ENCODE data around the gene PTGES3L.
A peak's percentile ranks its signal among the peaks of the same experiment; 100 is the strongest.
"Not testable (repeated sequence)": the region's sequence is repeated elsewhere in the genome, so short reads cannot be mapped to it uniquely, and the experiment has no call there.

Gene PTGES3L

GRCh38 chr17:42991471-42991870, 11.6 kb upstream of the PTGES3L start:
- Histone ChIP-seq H3K27me3 (ENCODE audit: insufficient read depth, low read length) (no peaks in the 10 kb centered on the region), H3K4me1 (ENCODE audit: insufficient read depth, low read length) (no peaks in the 10 kb centered on the region), H3K9me3 (ENCODE audit: insufficient read depth, low read depth, low read length) (no peaks in the 10 kb centered on the region), H3K27ac (ENCODE audit: low read length) (no peak overlapping the region), H3K4me3 (ENCODE audit: low read length) (no peak overlapping the region), H3K9ac (ENCODE audit: low read depth, low read length) (no peak overlapping the region), H3K36me3 (ENCODE audit: insufficient read depth, low read depth, low read length) (peaks cover 75% of the 10 kb centered on the region)

GRCh38 chr17:42989726-42990652, 10.1 kb upstream of the PTGES3L start:
- Histone ChIP-seq H3K36me3 (ENCODE audit: insufficient read depth, low read depth, low read length) (peaks cover 85% of the 10 kb centered on the region), H3K9ac (ENCODE audit: low read depth, low read length) (no peak overlapping the region), H3K4me1 (ENCODE audit: insufficient read depth, low read length) (no peaks in the 10 kb centered on the region), H3K27me3 (ENCODE audit: insufficient read depth, low read length) (no peaks in the 10 kb centered on the region), H3K4me3 (ENCODE audit: low read length) (no peak overlapping the region), H3K9me3 (ENCODE audit: insufficient read depth, low read depth, low read length) (no peaks in the 10 kb centered on the region), H3K27ac (ENCODE audit: low read length) (no peak overlapping the region)

- Histone ChIP-seq H3K9me3 (ENCODE audit: insufficient read depth, low read depth, low read length) (no peaks in the 10 kb centered on the region), H3K27ac (ENCODE audit: low read length) (no peak overlapping the region), H3K36me3 (ENCODE audit: insufficient read depth, low read depth, low read length) (peaks cover 81% of the 10 kb centered on the region), H3K9ac (ENCODE audit: low read depth, low read length) (no peak overlapping the region), H3K27me3 (ENCODE audit: insufficient read depth, low read length) (no peaks in the 10 kb centered on the region), H3K4me3 (ENCODE audit: low read length) (no peak overlapping the region), H3K4me1 (ENCODE audit: insufficient read depth, low read length) (no peaks in the 10 kb centered on the region)
These were observed 9.3 kb upstream of the PTGES3L start for GRCh38 chr17:42989141-42989540.

GRCh38 chr17:42985225-42985624, 5.3 kb upstream of the PTGES3L start:
- H3K4me3 ChIP-seq (ENCODE audit: low read length): no peak overlapping the region
- H3K27ac ChIP-seq (ENCODE audit: low read length): no peak overlapping the region
- H3K9ac ChIP-seq (ENCODE audit: low read depth, low read length): no peak overlapping the region
- H3K27me3 ChIP-seq (ENCODE audit: insufficient read depth, low read length): no peaks in the 10 kb centered on the region
- H3K36me3 ChIP-seq (ENCODE audit: insufficient read depth, low read depth, low read length): peaks cover 50% of the 10 kb centered on the region
- no peaks in the 10 kb centered on the region for H3K9me3 ChIP-seq (ENCODE audit: insufficient read depth, low read depth, low read length)
- H3K4me1 ChIP-seq (ENCODE audit: insufficient read depth, low read length): peaks cover 5% of the 10 kb centered on the region; the same call in 1 of the 2 replicates

- no peaks in the 10 kb centered on the region for H3K9me3 ChIP-seq (ENCODE audit: insufficient read depth, low read depth, low read length)
- no peak overlapping the region for H3K9ac ChIP-seq (ENCODE audit: low read depth, low read length)
- H3K4me3 ChIP-seq (ENCODE audit: low read length): no peak overlapping the region
- H3K27me3 ChIP-seq (ENCODE audit: insufficient read depth, low read length): no peaks in the 10 kb centered on the region
- H3K36me3 ChIP-seq (ENCODE audit: insufficient read depth, low read depth, low read length): peaks cover 20% of the 10 kb centered on the region
- no peak overlapping the region for H3K27ac ChIP-seq (ENCODE audit: low read length)
- H3K4me1 ChIP-seq (ENCODE audit: insufficient read depth, low read length): peaks cover 8% of the 10 kb centered on the region; the same call in 1 of the 2 replicates
These were observed 2.4 kb upstream of the PTGES3L start for GRCh38 chr17:42982266-42982665.

- Histone ChIP-seq H3K27ac (ENCODE audit: low read length) (no peak overlapping the region), H3K9me3 (ENCODE audit: insufficient read depth, low read depth, low read length) (no peaks in the 10 kb centered on the region), H3K4me1 (ENCODE audit: insufficient read depth, low read length) (peaks cover 8% of the 10 kb centered on the region; the same call in 1 of the 2 replicates), H3K27me3 (ENCODE audit: insufficient read depth, low read length) (no peaks in the 10 kb centered on the region), H3K9ac (ENCODE audit: low read depth, low read length) (peak overlapping the region; percentile 90), H3K4me3 (ENCODE audit: low read length) (peak overlapping the region; percentile 94), H3K36me3 (ENCODE audit: insufficient read depth, low read depth, low read length) (peaks cover 13% of the 10 kb centered on the region)
These were observed 1.0 kb upstream of the PTGES3L start for GRCh38 chr17:42980766-42981397.

- H3K9me3 ChIP-seq (ENCODE audit: insufficient read depth, low read depth, low read length): no peaks in the 10 kb centered on the region
- H3K27ac ChIP-seq (ENCODE audit: low read length): peak within 1 kb of the TSS; percentile 57
- H3K36me3 ChIP-seq (ENCODE audit: insufficient read depth, low read depth, low read length): peaks cover 8% of the 10 kb centered on the region
- peaks cover 8% of the 10 kb centered on the region; the same call in 1 of the 2 replicates for H3K4me1 ChIP-seq (ENCODE audit: insufficient read depth, low read length)
- H3K4me3 ChIP-seq (ENCODE audit: low read length): peak within 1 kb of the TSS; percentile 94
- H3K9ac ChIP-seq (ENCODE audit: low read depth, low read length): peak within 1 kb of the TSS; percentile 90
- no peaks in the 10 kb centered on the region for H3K27me3 ChIP-seq (ENCODE audit: insufficient read depth, low read length)
These were observed 440 bp upstream of the PTGES3L start, which contains the start of gene RUNDC1 for GRCh38 chr17:42980274-42980765. Gene RUNDC1, plus strand, starts transcription at chr17:42980565. Its CDS starts 12 bp downstream, at chr17:42980577.

- not testable (repeated sequence) for H3K27ac ChIP-seq (ENCODE audit: low read length); H3K9ac ChIP-seq (ENCODE audit: low read depth, low read length)
These were observed 4.2 kb downstream of the PTGES3L start for GRCh38 chr17:42975701-42976100.

GRCh38 chr17:42975265-42975664, 4.6 kb downstream of the PTGES3L start:
- Histone ChIP-seq H3K27ac (ENCODE audit: low read length) (no peak overlapping the region), H3K9me3 (ENCODE audit: insufficient read depth, low read depth, low read length) (no peaks in the 10 kb centered on the region), H3K4me3 (ENCODE audit: low read length) (no peak overlapping the region), H3K4me1 (ENCODE audit: insufficient read depth, low read length) (peaks cover 4% of the 10 kb centered on the region; the same call in 1 of the 2 replicates), H3K9ac (ENCODE audit: low read depth, low read length) (no peak overlapping the region), H3K27me3 (ENCODE audit: insufficient read depth, low read length) (no peaks in the 10 kb centered on the region), H3K36me3 (ENCODE audit: insufficient read depth, low read depth, low read length) (no peaks in the 10 kb centered on the region)

More at GRCh38 chr17:42975701-42976100, 4.2 kb downstream of the PTGES3L start:
- H3K36me3 ChIP-seq (ENCODE audit: insufficient read depth, low read depth, low read length); H3K27me3 ChIP-seq (ENCODE audit: insufficient read depth, low read length); H3K9me3 ChIP-seq (ENCODE audit: insufficient read depth, low read depth, low read length); H3K4me1 ChIP-seq (ENCODE audit: insufficient read depth, low read length); H3K4me3 ChIP-seq (ENCODE audit: low read length): not testable (repeated sequence)

- not testable (repeated sequence) for H3K9ac ChIP-seq (ENCODE audit: low read depth, low read length); H3K9me3 ChIP-seq (ENCODE audit: insufficient read depth, low read depth, low read length); H3K4me1 ChIP-seq (ENCODE audit: insufficient read depth, low read length); H3K27me3 ChIP-seq (ENCODE audit: insufficient read depth, low read length); H3K27ac ChIP-seq (ENCODE audit: low read length); H3K36me3 ChIP-seq (ENCODE audit: insufficient read depth, low read depth, low read length); H3K4me3 ChIP-seq (ENCODE audit: low read length)
These were observed 6.6 kb downstream of the PTGES3L start for GRCh38 chr17:42973323-42973722.

GRCh38 chr17:42971589-42971988, 8.3 kb downstream of the PTGES3L start:
- H3K36me3 ChIP-seq (ENCODE audit: insufficient read depth, low read depth, low read length): no peaks in the 10 kb centered on the region
- no peak overlapping the region for H3K4me3 ChIP-seq (ENCODE audit: low read length)
- no peaks in the 10 kb centered on the region for H3K9me3 ChIP-seq (ENCODE audit: insufficient read depth, low read depth, low read length)
- no peak overlapping the region for H3K27ac ChIP-seq (ENCODE audit: low read length)
- H3K4me1 ChIP-seq (ENCODE audit: insufficient read depth, low read length): no peaks in the 10 kb centered on the region
- H3K27me3 ChIP-seq (ENCODE audit: insufficient read depth, low read length): no peaks in the 10 kb centered on the region
- no peak overlapping the region for H3K9ac ChIP-seq (ENCODE audit: low read depth, low read length)
